Stomach (tissue), 9 donors: ENCODE data around the gene POLR3F. TPM values are rescaled to one million over a fixed set of nuclear protein-coding genes. Genes with fewer than 3 reads are reported as not detected.

Source experiments
- DNase-seq, 2 donors: peaks; one replicate each; pipeline versions ENCODE4 v3.0.0 to v3.0.0-alpha.2; 2013 to 2019
- H3K27ac ChIP-seq, 5 donors: fragments of 200-600 bp in 4 of 5; sonication (generic) in 4 of 5; one replicate each; pipeline ENCODE4 v1.5.1; 2013 to 2019; ENCODE audit warnings: mild to moderate bottlenecking in 1 of 5, moderate library complexity in 1 of 5
- H3K27me3 ChIP-seq, 3 donors: fragments of 200-600 bp; sonication (generic); one replicate each; pipeline ENCODE4 v1.5.1; 2017 to 2019; ENCODE audit warnings: mixed run types in 1 of 3
- H3K36me3 ChIP-seq, 4 donors: fragments of 200-600 bp; sonication (generic); 1 replicate in 3 of 4; 2 replicates in 1 of 4; pipeline ENCODE4 v1.5.1; 2016 to 2019
- H3K4me1 ChIP-seq, 4 donors: fragments of 200-600 bp; sonication (generic); one replicate each; pipeline ENCODE4 v1.5.1; 2016 to 2019
- H3K4me3 ChIP-seq, 4 donors: fragments of 200-600 bp; sonication (generic) in 3 of 4; one replicate each; pipeline ENCODE4 v1.5.1; 2016 to 2019; ENCODE audit warnings: mild to moderate bottlenecking in 1 of 4
- H3K9me3 ChIP-seq, 4 donors: fragments of 200-600 bp; sonication (generic); one replicate each; pipeline ENCODE4 v1.5.1; 2016 to 2019
- CTCF ChIP-seq, 7 experiments: fragments of 450-650 bp in 4 of 7; fragments of 200-600 bp in 3 of 7; sonication (generic) in 3 of 7; IDR thresholded peaks; one replicate each; pipeline ENCODE4 v1.5.1; 2016 to 2019; ENCODE audit warnings: antibody characterized with exemption in 7 of 7, control low read depth in 2 of 7, mild to moderate bottlenecking in 1 of 7
- EP300 ChIP-seq: sonication (generic); formaldehyde crosslinking; IDR thresholded peaks from one replicate; pipeline ENCODE4 v1.6.1; 2017; ENCODE audit warnings: antibody characterized with exemption
- POLR2A ChIP-seq, 4 donors: fragments of 450-650 bp; IDR thresholded peaks; one replicate each; pipeline ENCODE4 v1.6.1; 2016; ENCODE audit warnings: antibody characterized with exemption in 4 of 4, control low read depth in 2 of 4, mild to moderate bottlenecking in 1 of 4, moderate library complexity in 1 of 4
- POLR2AphosphoS5 ChIP-seq, 3 donors: sonication (generic); formaldehyde crosslinking; IDR thresholded peaks; one replicate each; pipeline ENCODE4 v1.6.1; 2016; ENCODE audit warnings: antibody characterized with exemption in 3 of 3
- WGBS, 5 donors: extraction: QIAGEN DNeasy Blood & Tissue Kit in 3 of 5; methylation state at CpG; one replicate each; pipeline versions ENCODE4 v1.1.5 to v1.1.7; 2013 to 2018; 5-methylcytosine and 5-hydroxymethylcytosine counted together
- intact Hi-C: fragments of 100-400 bp; cut with DNase I; formaldehyde crosslinking; loops from one replicate; pipeline ENCODE4 v1.15.1; 2023; ENCODE audit warnings: low total_unique reads
- polyA plus RNA-seq, 3 donors: library from polyadenylated mRNA; stranded (reverse); fragments of 200-250 nt; gene quantifications; one replicate each; pipeline ENCODE4 v1.2.3, GENCODE V29; 2013
- total RNA-seq, 5 donors: library from RNA; depleted of rRNA; stranded (reverse); fragments of >200 nt; gene quantifications; one replicate each; pipeline versions ENCODE4 v1.1.0 to v1.2.3, GENCODE V29; 2014 to 2016
- donor health status: healthy with polysubstance abuse.
- donor health status: Bipolar disorder and iron deficiency.
- donor health status: healthy.

Gene POLR3F
- total and polyA plus RNA-seq, 8 donors = 5.4 to 24.3 (median 9.3) TPM; not detected in 1

DNA sequence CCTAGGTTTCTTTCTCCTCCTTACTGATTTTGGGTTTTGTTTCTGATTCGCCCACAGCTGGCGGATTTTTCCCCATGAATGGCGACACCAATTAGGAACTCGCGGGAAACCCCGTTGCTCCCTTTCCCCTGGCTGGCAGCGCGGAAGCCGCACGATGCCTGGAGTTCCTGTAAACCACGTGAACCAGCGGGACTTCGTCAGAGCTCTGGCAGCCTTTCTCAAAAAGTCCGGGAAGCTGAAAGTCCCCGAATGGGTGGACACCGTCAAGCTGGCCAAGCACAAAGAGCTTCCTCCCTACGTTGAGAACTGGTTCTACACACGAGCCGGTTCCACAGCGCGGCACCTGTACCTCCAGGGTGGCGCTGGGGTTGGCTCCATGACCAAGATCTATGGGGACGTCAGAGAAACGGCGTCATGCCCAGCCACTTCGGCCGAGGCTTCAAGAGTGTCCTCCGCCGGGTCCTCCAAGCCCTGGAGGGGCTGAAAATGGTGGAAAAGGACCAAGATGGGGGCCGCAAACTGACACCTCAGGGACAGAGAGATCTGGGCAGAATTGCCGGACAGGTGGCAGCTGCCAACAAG is 37.4 kb downstream of the POLR3F start:
- peaks cover 0 to 2% (median under 1%) of the 10 kb centered on the region in 4 donors for H3K36me3 ChIP-seq
- 67 to 78% (median 68%) methylated on average over 31 of the region's 31 CpGs for WGBS, 5 donors
- H3K9me3 ChIP-seq = no peaks in the 10 kb centered on the region
- H3K27ac ChIP-seq = peak overlapping the region in 1 of 5 donors; percentile 32
- intact Hi-C loops = no loop called here
- TF ChIP-seq POLR2AphosphoS5 (IDR thresholded peaks at IDR 0.05) (no peak), POLR2A (IDR thresholded peaks at IDR 0.05) (no peak), CTCF (IDR thresholded peaks at IDR 0.05) (no peak), EP300 (no peak)
- H3K4me3 ChIP-seq = peak overlapping the region in 1 of 4 donors; percentile 1
- peaks cover 0 to 22% (median 20%) of the 10 kb centered on the region in 4 donors for H3K4me1 ChIP-seq
- H3K27me3 ChIP-seq = peaks cover 0 to 9% (median 0%) of the 10 kb centered on the region in 3 donors
- peak in 1 of 2 donors; percentile 41 for DNase-seq

- 56 to 65% (median 61%) methylated on average over 8 of the region's 8 CpGs for WGBS, 5 donors
These were observed 39.6 kb downstream of the POLR3F start for GRCh38 chr20:18506744-18507143.

DNA sequence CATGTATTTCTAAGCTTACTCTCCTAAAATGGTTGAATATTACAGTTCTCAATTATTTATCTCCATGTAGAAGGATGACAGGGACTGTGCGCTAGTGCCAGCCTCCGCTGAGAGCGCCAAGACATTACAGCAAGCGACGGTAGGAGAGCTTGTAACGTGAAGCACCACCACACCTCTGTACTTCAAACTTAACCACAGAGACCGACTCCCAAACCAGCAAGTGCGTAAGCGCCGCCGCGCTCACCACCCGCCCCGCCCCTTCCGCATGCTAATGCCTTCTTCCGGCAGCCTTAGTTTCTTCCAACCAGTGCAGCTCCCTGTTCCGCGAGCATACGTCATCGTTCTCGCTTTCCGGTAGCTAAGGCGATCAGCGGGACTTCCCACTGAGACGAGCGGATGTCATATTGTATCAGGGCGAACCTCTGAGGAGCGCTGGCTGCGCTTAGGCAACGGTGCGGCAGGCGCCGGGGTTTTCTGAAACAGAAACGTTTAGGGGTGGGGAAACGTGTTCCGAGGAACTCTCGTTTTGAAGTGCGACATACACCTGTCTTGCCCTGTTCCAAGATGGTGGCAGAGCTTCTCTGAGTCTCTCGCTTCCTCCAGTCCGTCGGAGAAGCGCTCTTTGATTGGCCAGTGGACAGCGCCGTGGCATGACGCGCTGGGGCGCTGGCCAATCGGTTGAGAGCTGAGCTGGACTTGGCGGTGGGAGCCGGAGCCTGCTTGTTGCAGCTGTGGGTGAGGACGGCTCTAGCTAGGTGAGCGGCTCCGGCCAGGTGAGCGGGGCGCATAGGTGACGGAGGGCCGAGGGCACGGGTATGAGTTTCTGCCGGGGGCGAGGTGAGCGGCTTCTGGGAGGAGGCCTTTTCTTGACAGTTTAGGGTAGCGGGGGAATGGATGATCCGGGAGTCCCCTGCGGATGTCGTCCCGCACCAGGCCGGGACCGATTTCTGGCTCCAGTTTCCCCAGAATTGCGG is 40.3 kb downstream of the POLR3F start, which contains the start of gene SEC23B:
Gene SEC23B (plus strand): TSS at position 723 of the 974 bp plus-strand sequence. CDS start 2,896 bp downstream, outside the sequence.
- peaks cover 5 to 31% (median 24%) of the 10 kb centered on the region in 4 donors for H3K36me3 ChIP-seq
- DNase-seq = peak; percentile 99
- peaks cover 0 to 9% (median 0%) of the 10 kb centered on the region in 3 donors for H3K27me3 ChIP-seq
- TF ChIP-seq CTCF (IDR thresholded peaks at IDR 0.05) = no peak
- TF ChIP-seq POLR2A (IDR thresholded peaks at IDR 0.05) = peak in 2 of 4 donors; percentile 58 to 82
- TF ChIP-seq POLR2AphosphoS5 (IDR thresholded peaks at IDR 0.05) = peak; percentile 79 to 96 (median 95)
- 0 to 2% (median 0%) methylated on average over 52 to 69 of the region's 69 CpGs for WGBS, 5 donors
- peak within 1 kb of the TSS; percentile 80 to 87 (median 86) for H3K4me3 ChIP-seq
- H3K4me1 ChIP-seq = peaks cover 0 to 51% (median 31%) of the 10 kb centered on the region in 4 donors
- H3K27ac ChIP-seq = peak within 1 kb of the TSS; percentile 97 to 99 (median 98)
- H3K9me3 ChIP-seq = no peaks in the 10 kb centered on the region
- intact Hi-C loops = no loop called here

More at GRCh38 chr20:18506744-18507143, 39.6 kb downstream of the POLR3F start:
- H3K4me3 ChIP-seq = peak overlapping the region; percentile 80 to 87 (median 86)
- H3K4me1 ChIP-seq = peaks cover 0 to 44% (median 31%) of the 10 kb centered on the region in 4 donors
- H3K9me3 ChIP-seq = no peaks in the 10 kb centered on the region
- H3K27ac ChIP-seq = peak overlapping the region; percentile 97 to 99 (median 98)
- H3K27me3 ChIP-seq = peaks cover 0 to 9% (median 0%) of the 10 kb centered on the region in 3 donors
- intact Hi-C loops = no loop called here
- H3K36me3 ChIP-seq = peaks cover 5 to 24% (median 17%) of the 10 kb centered on the region in 4 donors
- TF ChIP-seq EP300 = no peak
- no peak for TF ChIP-seq CTCF (IDR thresholded peaks at IDR 0.05)
- peak in 1 of 2 donors; percentile 40 for DNase-seq

- no peak overlapping the region for H3K27ac ChIP-seq
- no peak overlapping the region for H3K4me3 ChIP-seq
- peaks cover 0 to 59% (median 30%) of the 10 kb centered on the region in 4 donors for H3K4me1 ChIP-seq
- H3K9me3 ChIP-seq = no peaks in the 10 kb centered on the region
- DNase-seq = no peak
- TF ChIP-seq POLR2AphosphoS5 (IDR thresholded peaks at IDR 0.05) (no peak), CTCF (IDR thresholded peaks at IDR 0.05) (no peak), POLR2A (IDR thresholded peaks at IDR 0.05) (no peak), EP300 (no peak)
- intact Hi-C loops = no loop called here
- no peaks in the 10 kb centered on the region for H3K27me3 ChIP-seq
- 86 to 94% (median 90%) methylated on average over 1 of the region's 1 CpG for WGBS, 5 donors
- H3K36me3 ChIP-seq = peaks cover 19 to 72% (median 63%) of the 10 kb centered on the region in 4 donors
These were observed 44.4 kb downstream of the POLR3F start for GRCh38 chr20:18511571-18511970.
